ENCODE measurements around the gene EGFLAM. TPM values are rescaled to one million over a fixed set of nuclear protein-coding genes. Genes with fewer than 3 reads are reported as not detected.

The EGFLAM gene
- total and polyA plus RNA-seq, 9 donors = 29.3 to 40.1 (median 36.5) TPM

DNA sequence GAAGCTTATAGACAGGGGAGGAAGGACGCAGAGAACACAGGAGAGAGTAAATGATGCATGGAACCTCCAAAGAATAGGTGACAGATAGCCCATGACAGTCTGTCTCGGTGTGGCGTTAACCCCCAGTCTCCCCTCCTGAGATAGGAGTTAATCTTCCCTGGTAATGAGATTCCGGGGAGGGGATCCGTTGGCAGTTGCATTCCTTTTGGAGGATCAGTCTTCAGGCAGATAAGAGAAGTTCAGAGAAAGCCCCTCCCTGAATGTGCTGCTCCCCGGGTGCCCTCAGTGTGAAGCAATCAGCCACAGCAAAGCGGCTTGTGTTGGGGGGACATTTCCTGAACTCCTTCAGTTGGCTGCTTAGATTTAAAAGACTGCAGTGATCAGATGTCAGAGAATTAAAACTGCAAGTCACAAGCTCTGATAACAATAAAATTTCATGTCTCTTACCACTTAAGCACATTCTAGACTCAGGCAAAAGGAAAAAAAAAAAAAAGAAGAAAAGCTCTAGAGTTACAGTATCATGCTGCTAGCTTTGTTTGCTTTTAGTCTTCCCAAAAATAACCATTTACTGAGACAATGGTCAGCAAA is 121.1 kb downstream of the EGFLAM start:
- peaks cover 3% of the 10 kb centered on the region for H3K4me1 ChIP-seq (ENCODE audit: control insufficient read depth, insufficient read depth, low read length)
- no peak overlapping the region for H3K4me3 ChIP-seq (ENCODE audit: low read length)
- H3K36me3 ChIP-seq (ENCODE audit: control insufficient read depth, insufficient read depth, low read length) = no peaks in the 10 kb centered on the region
- H3K9me3 ChIP-seq (replicated peaks; ENCODE audit: control insufficient read depth, low read depth, low read length) = no peaks in the 10 kb centered on the region
- H3K27ac ChIP-seq (ENCODE audit: low read length) = peak overlapping the region; percentile 23
- H3K27me3 ChIP-seq (ENCODE audit: control insufficient read depth, insufficient read depth, low read length) = no peaks in the 10 kb centered on the region
- peak; percentile 26 for DNase-seq
- 18% methylated on average over 3 of the region's 7 CpGs for WGBS (ENCODE audit: insufficient coverage)

DNA sequence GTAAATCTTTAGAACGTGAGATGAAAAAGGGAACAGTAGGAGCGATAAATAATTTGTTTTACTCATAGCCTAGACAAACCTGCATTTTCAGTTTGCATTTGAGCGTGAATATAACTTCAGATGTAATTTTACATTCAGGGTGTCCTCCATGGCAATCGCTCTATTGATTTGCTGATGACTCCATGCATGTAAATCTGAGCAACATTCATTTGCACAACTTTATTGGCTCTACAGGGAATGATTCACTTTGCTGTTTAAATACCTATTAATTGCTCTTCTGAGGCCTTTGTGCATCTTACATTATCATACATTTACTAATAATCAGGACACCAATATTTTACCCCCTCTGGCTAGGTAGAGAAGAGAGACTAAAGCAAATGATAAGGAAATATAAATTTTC is 122.2 kb downstream of the EGFLAM start:
- H3K36me3 ChIP-seq (ENCODE audit: control insufficient read depth, insufficient read depth, low read length) = no peaks in the 10 kb centered on the region
- no peaks in the 10 kb centered on the region for H3K9me3 ChIP-seq (replicated peaks; ENCODE audit: control insufficient read depth, low read depth, low read length)
- DNase-seq = no peak
- peaks cover 3% of the 10 kb centered on the region for H3K4me1 ChIP-seq (ENCODE audit: control insufficient read depth, insufficient read depth, low read length)
- H3K27ac ChIP-seq (ENCODE audit: low read length) = no peak overlapping the region
- WGBS (ENCODE audit: insufficient coverage) = 93% methylated on average over 2 of the region's 4 CpGs
- H3K27me3 ChIP-seq (ENCODE audit: control insufficient read depth, insufficient read depth, low read length) = no peaks in the 10 kb centered on the region
- H3K4me3 ChIP-seq (ENCODE audit: low read length) = no peak overlapping the region

DNA sequence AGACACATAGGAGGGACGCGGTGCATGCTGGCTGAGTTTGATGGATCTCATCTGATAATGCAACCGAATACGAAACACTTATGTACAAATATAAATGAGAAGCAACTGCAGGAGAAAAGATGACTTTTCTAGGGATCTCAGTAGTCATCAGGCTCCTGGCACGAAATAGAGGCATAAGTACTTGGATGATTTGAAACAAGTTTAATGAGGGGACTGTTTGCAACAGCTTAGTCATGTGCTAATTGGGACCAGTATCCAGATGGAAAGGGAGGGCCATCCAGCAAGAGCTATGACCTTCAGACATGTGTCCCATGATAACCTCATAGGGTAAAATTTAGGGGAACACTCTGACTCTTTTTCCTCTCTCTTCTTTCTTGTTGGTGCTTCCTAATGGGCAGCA is 123.0 kb downstream of the EGFLAM start:
- 92% methylated on average over 3 of the region's 5 CpGs for WGBS (ENCODE audit: insufficient coverage)
- peaks cover 3% of the 10 kb centered on the region for H3K4me1 ChIP-seq (ENCODE audit: control insufficient read depth, insufficient read depth, low read length)
- DNase-seq = no peak

DNA sequence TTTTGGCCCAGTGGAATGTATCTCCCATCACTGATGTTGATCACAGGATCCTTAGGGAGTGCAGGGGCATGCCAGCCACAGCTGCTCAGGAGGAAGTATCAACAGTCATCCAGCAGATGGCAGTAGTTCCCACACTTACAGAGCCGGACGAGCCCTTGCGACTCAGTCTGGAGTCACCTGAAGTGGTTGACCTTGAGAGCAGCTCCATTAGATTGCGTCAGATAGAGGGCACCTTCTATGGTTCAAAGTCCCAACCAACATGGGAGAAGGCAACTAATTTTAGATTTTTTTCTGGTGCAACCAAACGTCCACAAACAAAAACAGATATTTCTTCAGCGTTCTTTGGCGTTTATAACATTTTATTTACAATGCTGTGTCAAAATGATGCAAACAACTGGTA is 124.5 kb downstream of the EGFLAM start:
- H3K4me3 ChIP-seq (ENCODE audit: low read length) = no peak overlapping the region
- no peaks in the 10 kb centered on the region for H3K27me3 ChIP-seq (ENCODE audit: control insufficient read depth, insufficient read depth, low read length)
- 7% methylated on average over 4 of the region's 7 CpGs for WGBS (ENCODE audit: insufficient coverage)
- peak; percentile 70 for DNase-seq
- no peak overlapping the region for H3K27ac ChIP-seq (ENCODE audit: low read length)
- H3K4me1 ChIP-seq (ENCODE audit: control insufficient read depth, insufficient read depth, low read length) = peaks cover 3% of the 10 kb centered on the region
- H3K36me3 ChIP-seq (ENCODE audit: control insufficient read depth, insufficient read depth, low read length) = no peaks in the 10 kb centered on the region
- no peaks in the 10 kb centered on the region for H3K9me3 ChIP-seq (replicated peaks; ENCODE audit: control insufficient read depth, low read depth, low read length)

More for the DNA sequence above, 123.0 kb downstream of the EGFLAM start:
- Histone ChIP-seq H3K9me3 (replicated peaks; ENCODE audit: control insufficient read depth, low read depth, low read length) (no peaks in the 10 kb centered on the region), H3K27me3 (ENCODE audit: control insufficient read depth, insufficient read depth, low read length) (no peaks in the 10 kb centered on the region), H3K4me3 (ENCODE audit: low read length) (no peak overlapping the region), H3K27ac (ENCODE audit: low read length) (no peak overlapping the region), H3K36me3 (ENCODE audit: control insufficient read depth, insufficient read depth, low read length) (no peaks in the 10 kb centered on the region)

DNA sequence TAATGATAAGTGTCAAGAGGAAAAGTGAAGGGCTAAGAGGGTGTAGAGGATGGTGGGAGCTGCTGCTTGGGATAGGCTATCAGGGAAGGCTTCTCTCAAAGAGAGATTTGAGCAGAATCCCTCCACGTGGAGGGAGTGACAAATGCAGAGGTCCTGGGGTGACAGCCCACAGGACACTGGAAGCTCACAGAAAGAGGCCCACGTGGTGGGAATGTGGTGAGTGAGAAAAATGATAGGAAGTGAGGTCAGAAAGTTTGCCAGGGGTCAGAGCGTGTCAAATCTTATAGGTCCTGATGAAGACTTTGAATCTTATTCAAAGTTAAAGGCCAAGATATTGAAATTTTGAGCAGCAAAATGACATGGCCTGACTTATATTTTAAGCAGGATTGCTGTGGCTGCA is 125.3 kb downstream of the EGFLAM start:
- peaks cover 3% of the 10 kb centered on the region for H3K4me1 ChIP-seq (ENCODE audit: control insufficient read depth, insufficient read depth, low read length)
- H3K27ac ChIP-seq (ENCODE audit: low read length) = no peak overlapping the region
- H3K36me3 ChIP-seq (ENCODE audit: control insufficient read depth, insufficient read depth, low read length) = no peaks in the 10 kb centered on the region
- no peak for DNase-seq
- no peaks in the 10 kb centered on the region for H3K9me3 ChIP-seq (replicated peaks; ENCODE audit: control insufficient read depth, low read depth, low read length)
- no peaks in the 10 kb centered on the region for H3K27me3 ChIP-seq (ENCODE audit: control insufficient read depth, insufficient read depth, low read length)
- 49% methylated on average over 3 of the region's 3 CpGs for WGBS (ENCODE audit: insufficient coverage)
- H3K4me3 ChIP-seq (ENCODE audit: low read length) = no peak overlapping the region

DNA sequence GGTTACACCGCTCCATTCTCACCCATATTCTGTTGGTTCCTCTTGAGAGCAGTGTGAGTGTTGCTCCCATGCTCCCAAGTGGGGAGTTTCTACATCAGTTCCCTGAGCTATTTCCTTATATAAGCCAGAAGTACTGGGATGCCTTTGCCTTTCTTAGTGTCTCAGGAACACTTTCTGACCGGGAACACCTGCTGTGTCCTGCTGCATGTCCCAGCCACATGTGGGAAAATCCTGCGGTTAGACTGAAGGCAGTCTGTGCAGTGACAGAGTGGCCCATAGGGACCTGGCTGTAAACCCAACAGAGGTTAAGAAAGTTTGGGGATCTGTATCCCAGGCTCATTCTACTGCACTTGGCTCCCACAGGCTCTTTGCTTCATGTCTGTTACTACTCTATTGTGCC is 126.0 kb downstream of the EGFLAM start:
- 60% methylated on average over 2 of the region's 3 CpGs for WGBS (ENCODE audit: insufficient coverage)
- no peak overlapping the region for H3K4me3 ChIP-seq (ENCODE audit: low read length)
- H3K36me3 ChIP-seq (ENCODE audit: control insufficient read depth, insufficient read depth, low read length) = no peaks in the 10 kb centered on the region
- DNase-seq = no peak
- no peak overlapping the region for H3K27ac ChIP-seq (ENCODE audit: low read length)
- no peaks in the 10 kb centered on the region for H3K9me3 ChIP-seq (replicated peaks; ENCODE audit: control insufficient read depth, low read depth, low read length)
- no peaks in the 10 kb centered on the region for H3K27me3 ChIP-seq (ENCODE audit: control insufficient read depth, insufficient read depth, low read length)
- peaks cover 1% of the 10 kb centered on the region for H3K4me1 ChIP-seq (ENCODE audit: control insufficient read depth, insufficient read depth, low read length)

DNA sequence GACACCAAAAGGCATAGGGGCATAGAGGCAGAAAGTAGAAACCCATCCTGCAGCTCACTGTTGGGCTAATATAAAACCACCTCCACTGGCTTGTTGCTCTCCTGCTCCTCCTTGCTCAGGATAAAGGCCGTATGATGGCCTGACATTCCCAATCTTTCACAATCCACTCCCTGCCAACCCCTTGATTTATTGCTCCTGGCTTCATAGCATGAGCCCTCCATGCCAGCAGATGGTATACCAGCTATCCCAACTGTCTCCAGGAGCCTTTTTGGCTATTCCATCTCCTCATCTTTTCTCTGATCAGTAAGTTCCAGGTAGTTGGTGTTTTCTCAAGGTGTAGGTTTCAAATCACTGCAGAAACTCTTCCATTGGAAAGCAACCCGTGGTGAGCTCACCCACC is 128.8 kb downstream of the EGFLAM start:
- WGBS (ENCODE audit: insufficient coverage) = 58% methylated on average over 2 of the region's 2 CpGs
- no peaks in the 10 kb centered on the region for H3K27me3 ChIP-seq (ENCODE audit: control insufficient read depth, insufficient read depth, low read length)
- no peaks in the 10 kb centered on the region for H3K36me3 ChIP-seq (ENCODE audit: control insufficient read depth, insufficient read depth, low read length)
- H3K4me3 ChIP-seq (ENCODE audit: low read length) = no peak overlapping the region
- no peaks in the 10 kb centered on the region for H3K4me1 ChIP-seq (ENCODE audit: control insufficient read depth, insufficient read depth, low read length)
- no peaks in the 10 kb centered on the region for H3K9me3 ChIP-seq (replicated peaks; ENCODE audit: control insufficient read depth, low read depth, low read length)
- DNase-seq = no peak
- no peak overlapping the region for H3K27ac ChIP-seq (ENCODE audit: low read length)

DNA sequence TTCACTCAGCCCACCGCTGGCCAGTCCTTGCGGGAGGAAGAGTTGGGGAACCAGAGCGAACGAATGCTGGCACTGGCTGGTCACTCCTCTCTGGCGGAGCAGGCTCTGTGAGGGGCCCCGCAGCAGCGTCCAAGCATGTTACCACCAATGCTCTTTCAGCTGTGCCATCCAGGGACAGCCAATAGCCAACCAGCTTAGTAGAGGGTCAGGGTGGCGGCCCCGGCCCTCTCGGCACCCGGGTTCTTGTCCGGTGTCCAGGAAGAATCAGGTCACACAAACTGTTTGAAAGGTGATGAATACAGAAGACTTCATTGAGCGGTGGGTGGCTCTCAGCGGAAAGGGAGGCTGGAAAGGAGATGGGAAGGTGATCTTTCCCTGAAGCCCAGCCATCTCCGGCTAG is 135.3 kb downstream of the EGFLAM start:
- 91% methylated on average over 15 of the region's 15 CpGs for WGBS (ENCODE audit: insufficient coverage)
- Histone ChIP-seq H3K36me3 (ENCODE audit: control insufficient read depth, insufficient read depth, low read length) (no peaks in the 10 kb centered on the region), H3K4me1 (ENCODE audit: control insufficient read depth, insufficient read depth, low read length) (no peaks in the 10 kb centered on the region), H3K9me3 (replicated peaks; ENCODE audit: control insufficient read depth, low read depth, low read length) (no peaks in the 10 kb centered on the region), H3K27me3 (ENCODE audit: control insufficient read depth, insufficient read depth, low read length) (no peaks in the 10 kb centered on the region), H3K27ac (ENCODE audit: low read length) (no peak overlapping the region), H3K4me3 (ENCODE audit: low read length) (no peak overlapping the region)
- no peak for DNase-seq

DNA sequence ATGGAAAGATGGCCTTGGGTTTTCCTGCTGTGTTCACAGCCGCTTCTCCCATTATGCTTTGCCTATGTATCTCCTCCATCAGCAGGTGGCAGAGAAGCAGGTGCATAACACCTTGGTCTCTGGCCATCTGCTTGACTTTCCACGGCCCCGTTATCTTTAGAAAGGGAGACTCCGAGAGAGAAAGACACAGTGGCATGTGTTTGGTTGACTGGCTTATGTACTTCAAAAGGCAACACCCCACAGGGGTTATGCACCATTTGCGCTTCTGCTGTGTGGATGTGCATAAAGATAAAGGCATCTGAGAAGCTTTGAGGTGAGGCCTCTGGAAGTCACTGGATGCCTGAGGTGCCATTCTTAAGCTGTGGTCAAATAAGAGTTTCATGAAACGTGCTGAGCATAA is 138.4 kb downstream of the EGFLAM start:
- no peak overlapping the region for H3K4me3 ChIP-seq (ENCODE audit: low read length)
- no peaks in the 10 kb centered on the region for H3K36me3 ChIP-seq (ENCODE audit: control insufficient read depth, insufficient read depth, low read length)
- no peak overlapping the region for H3K27ac ChIP-seq (ENCODE audit: low read length)
- no peaks in the 10 kb centered on the region for H3K4me1 ChIP-seq (ENCODE audit: control insufficient read depth, insufficient read depth, low read length)
- no peaks in the 10 kb centered on the region for H3K27me3 ChIP-seq (ENCODE audit: control insufficient read depth, insufficient read depth, low read length)
- H3K9me3 ChIP-seq (replicated peaks; ENCODE audit: control insufficient read depth, low read depth, low read length) = no peaks in the 10 kb centered on the region
- DNase-seq = no peak
- 88% methylated on average over 1 of the region's 6 CpGs for WGBS (ENCODE audit: insufficient coverage)

DNA sequence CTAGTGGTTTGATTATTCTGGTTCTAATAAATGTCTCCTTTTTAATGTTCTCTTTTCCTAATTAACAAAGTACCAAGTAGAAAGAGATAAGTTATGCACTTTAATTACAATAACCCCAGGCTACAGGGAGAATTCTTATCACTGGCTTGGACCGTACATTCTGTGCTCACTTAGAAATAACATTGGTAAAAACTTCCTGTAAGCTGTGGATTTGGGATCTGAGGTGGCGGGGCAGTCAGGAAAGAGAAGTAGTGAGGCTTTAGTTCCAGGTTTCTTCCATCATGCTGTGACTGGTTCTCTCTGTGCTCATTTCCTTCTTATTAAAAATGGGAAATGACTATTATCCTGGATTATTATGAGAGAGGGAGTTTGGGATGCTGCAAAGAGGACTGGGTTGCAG is 142.0 kb downstream of the EGFLAM start:
- H3K27me3 ChIP-seq (ENCODE audit: control insufficient read depth, insufficient read depth, low read length) = peaks cover 2% of the 10 kb centered on the region
- H3K36me3 ChIP-seq (ENCODE audit: control insufficient read depth, insufficient read depth, low read length) = no peaks in the 10 kb centered on the region
- H3K4me1 ChIP-seq (ENCODE audit: control insufficient read depth, insufficient read depth, low read length) = no peaks in the 10 kb centered on the region
- no peaks in the 10 kb centered on the region for H3K9me3 ChIP-seq (replicated peaks; ENCODE audit: control insufficient read depth, low read depth, low read length)
- DNase-seq = no peak
- H3K27ac ChIP-seq (ENCODE audit: low read length) = no peak overlapping the region
- no peak overlapping the region for H3K4me3 ChIP-seq (ENCODE audit: low read length)
- whole genome bisulfite sequencing (ENCODE audit: insufficient coverage) = no CpG with 5 or more reads among the region's 2 CpGs

DNA sequence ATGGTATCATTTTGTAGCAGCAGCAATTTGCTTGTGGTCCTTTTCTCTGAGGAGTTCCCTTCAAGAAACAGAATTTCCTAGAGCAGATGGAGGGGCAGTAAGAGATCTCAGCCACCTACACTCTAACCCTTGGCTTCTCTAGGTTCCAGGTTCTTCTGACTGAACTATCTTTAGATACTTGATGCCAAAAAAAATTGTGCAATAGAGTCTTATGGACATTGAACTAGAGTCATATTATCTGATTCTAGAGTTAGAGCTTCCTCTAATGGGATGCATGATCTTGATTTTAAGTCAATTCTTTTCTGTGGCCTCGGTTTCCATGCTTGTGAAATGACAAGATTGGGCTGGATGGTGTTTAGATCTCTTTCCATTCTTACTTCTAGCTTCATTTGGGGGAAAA is 142.8 kb downstream of the EGFLAM start:
- Histone ChIP-seq H3K36me3 (ENCODE audit: control insufficient read depth, insufficient read depth, low read length) (no peaks in the 10 kb centered on the region), H3K27me3 (ENCODE audit: control insufficient read depth, insufficient read depth, low read length) (peaks cover 2% of the 10 kb centered on the region), H3K9me3 (replicated peaks; ENCODE audit: control insufficient read depth, low read depth, low read length) (no peaks in the 10 kb centered on the region), H3K27ac (ENCODE audit: low read length) (no peak overlapping the region), H3K4me3 (ENCODE audit: low read length) (no peak overlapping the region), H3K4me1 (ENCODE audit: control insufficient read depth, insufficient read depth, low read length) (no peaks in the 10 kb centered on the region)
- no peak for DNase-seq
- WGBS (ENCODE audit: insufficient coverage) = no CpG with 5 or more reads among the region's 1 CpG
